Measurements from ENCODE around the gene CNNM3.

GRCh38 chr2:96868555-96869280, 52.6 kb downstream of the CNNM3 start:
- TF ChIP-seq EZH2 (IDR thresholded peaks at IDR 0.05; ENCODE audit: insufficient read depth, poor library complexity, severe bottlenecking) = no peak
- TF ChIP-seq EZH2phosphoT487 (IDR thresholded peaks at IDR 0.05; ENCODE audit: insufficient read depth, low read depth) = no peak
